ENCODE data around the gene FBXL13.
A peak's percentile ranks its signal among the peaks of the same experiment; 100 is the strongest.
"Not testable (repeated sequence)": the region's sequence is repeated elsewhere in the genome, so short reads cannot be mapped to it uniquely, and the experiment has no call there.

FBXL13 gene

GRCh38 chr7:102933763-102934162, 140.8 kb downstream of the FBXL13 start:
- no peak for DNase-seq

DNA sequence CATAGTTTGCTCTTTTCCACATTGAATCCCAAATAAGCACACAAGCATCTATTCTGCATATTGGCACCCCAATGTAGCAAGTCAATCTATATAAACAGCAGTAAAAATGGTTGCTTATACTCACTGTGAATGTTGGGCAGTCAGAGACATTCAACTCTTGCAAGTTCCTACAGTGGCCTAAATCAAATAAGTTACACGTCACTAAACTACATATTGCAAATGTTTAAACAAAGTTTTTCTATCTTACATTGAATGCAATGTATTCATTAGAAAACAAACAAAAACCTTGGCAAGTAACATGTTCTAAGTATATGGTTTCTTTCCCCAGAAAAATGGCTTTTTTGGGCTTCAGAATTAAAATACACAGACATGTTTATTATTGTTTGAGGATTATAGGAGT, 142.8 kb downstream of the FBXL13 start:
- DNase-seq = no peak

GRCh38 chr7:102927312-102927933, 147.2 kb downstream of the FBXL13 start:
- DNase-seq = no peak

DNA sequence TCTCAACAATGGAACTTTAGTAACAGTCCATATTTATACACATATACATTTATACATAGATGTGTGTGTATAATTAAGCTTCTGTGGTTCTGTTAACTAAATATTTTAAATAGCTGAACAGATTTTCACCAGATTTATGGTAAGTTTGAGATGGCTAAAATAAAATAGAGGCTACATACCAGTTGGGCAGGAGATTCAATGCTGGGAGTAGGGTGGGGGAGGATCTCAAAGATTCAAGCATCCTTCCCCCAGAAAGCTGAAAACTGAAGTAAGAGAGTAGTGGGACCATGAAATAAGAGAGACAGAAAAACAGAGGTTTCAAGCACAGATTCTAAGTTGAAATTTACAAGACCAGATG, 147.8 kb downstream of the FBXL13 start:
- DNase-seq = no peak

- no peak for DNase-seq
Measured at GRCh38 chr7:102925976-102926782, 148.4 kb downstream of the FBXL13 start.

DNA sequence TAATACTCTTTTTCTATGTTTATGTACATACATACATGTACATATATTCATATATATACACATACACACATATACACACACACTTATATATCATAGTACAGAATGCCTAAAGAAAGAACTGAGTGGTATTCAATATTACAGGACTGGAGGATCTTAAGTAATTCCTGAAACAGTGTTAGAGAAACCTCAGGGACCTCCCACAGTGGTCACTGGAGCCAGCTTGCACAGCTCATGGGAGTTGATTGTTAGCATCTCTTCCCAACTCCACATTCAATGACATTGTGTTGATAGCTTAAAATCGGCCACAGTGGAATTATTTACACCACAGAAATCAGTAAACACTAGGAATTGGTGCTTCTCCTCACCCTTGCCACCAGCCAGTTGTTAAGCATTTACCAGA, 155.8 kb downstream of the FBXL13 start:
- DNase-seq = no peak

DNA sequence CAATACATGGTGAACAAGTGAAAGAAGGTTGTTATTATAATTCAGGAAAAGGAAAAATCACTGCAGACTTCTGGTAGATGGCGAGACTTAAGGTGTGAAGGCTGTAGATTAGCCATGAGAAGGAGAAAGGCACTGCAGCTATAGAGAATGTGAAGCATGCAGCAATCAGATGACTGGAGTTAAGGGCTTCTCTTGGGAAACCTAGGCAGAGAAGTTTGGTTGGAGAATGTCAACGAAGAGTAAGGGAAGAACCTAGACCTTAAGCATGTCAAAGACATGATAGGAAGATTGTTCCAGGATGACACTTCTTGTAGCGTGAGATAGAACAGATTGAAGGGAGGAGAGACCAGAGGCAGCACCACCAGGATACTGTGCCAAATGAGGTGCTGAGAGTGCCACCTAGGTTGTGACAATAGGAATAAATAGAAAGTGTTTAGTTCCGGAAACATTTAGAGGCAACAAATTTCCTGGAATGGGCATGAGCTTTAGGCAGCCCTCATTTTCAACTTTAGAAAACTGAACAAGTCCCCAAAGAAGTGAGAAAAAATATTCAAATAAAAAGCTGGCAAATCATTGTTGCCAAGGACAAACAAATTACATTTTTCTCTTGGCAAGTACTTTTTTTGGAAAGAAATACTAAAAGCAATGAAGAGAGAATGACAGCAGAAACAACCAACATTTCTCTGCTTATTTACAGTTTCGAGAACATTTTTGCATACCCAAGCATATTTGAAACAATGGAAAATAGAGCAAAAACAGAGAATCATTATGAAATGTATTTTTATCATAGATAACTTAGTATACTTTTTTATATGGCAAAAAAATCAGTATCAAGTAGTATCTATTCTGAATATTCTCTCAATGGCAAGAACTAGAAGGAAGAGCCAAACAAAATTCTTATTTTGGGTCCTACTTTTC, 156.9 kb downstream of the FBXL13 start:
- peak in 1 of 4 experiments; percentile 10 for DNase-seq

DNA sequence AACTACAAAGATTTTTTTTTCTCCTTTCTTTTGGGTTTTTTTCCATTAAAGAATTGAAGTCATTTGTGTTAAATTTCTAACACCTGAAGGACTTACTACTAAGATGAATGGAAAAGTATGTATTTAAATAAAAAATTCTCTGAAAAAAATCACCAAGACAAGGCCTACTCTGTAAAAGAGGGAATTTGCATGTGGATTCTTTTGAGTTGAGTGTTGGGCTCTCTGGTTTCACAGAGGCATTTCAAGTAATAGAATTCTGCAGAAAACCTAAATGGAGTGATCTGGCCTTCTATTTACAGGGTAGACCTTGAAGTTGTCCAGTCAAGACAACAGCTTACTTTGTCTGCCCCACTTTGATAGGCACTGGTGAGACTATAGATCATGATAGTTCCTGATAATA, 157.7 kb downstream of the FBXL13 start:
- DNase-seq = no peak

- no peak for DNase-seq
Measured at GRCh38 chr7:102916426-102916825, 158.2 kb downstream of the FBXL13 start.

GRCh38 chr7:102914585-102914984, 160.0 kb downstream of the FBXL13 start:
- no peak for DNase-seq

GRCh38 chr7:102913826-102914225, 160.8 kb downstream of the FBXL13 start:
- no peak for DNase-seq

- no peak for DNase-seq
Measured at GRCh38 chr7:102912742-102913141, 161.9 kb downstream of the FBXL13 start, which contains the start of gene LRRC17. Gene LRRC17 (plus strand): TSS chr7:102913000. CDS start chr7:102933914, 20,914 bp downstream.

GRCh38 chr7:102908676-102909075, 165.9 kb downstream of the FBXL13 start:
- no peak for DNase-seq

GRCh38 chr7:102903576-102903975, 171.0 kb downstream of the FBXL13 start:
- not testable (repeated sequence) for DNase-seq

DNA sequence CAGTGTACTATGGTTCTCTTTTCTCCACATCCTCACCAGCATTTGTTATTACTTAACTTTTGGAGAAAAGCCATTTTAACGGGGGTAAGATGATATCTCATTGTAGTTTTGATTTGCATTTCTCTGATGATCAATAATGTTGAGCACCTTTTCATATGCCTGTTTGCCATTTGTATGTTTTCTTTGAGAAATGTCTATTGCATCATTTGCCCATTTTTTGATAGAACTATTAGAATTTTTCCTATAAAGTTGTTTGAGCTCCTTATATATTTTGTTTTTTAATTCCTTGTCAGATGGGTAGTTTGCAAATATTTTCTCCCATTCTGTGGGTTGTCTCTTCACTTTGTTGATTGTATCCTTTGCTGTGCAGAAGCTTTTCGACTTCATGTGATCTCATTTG, 172.5 kb downstream of the FBXL13 start:
- DNase-seq = peak in 1 of 4 experiments; percentile 44

GRCh38 chr7:102898532-102898859, 176.1 kb downstream of the FBXL13 start:
- DNase-seq = peak; percentile 56 to 83 (median 72)

GRCh38 chr7:102897856-102898531, 176.6 kb downstream of the FBXL13 start:
- peak; percentile 47 to 60 (median 58) for DNase-seq

DNA sequence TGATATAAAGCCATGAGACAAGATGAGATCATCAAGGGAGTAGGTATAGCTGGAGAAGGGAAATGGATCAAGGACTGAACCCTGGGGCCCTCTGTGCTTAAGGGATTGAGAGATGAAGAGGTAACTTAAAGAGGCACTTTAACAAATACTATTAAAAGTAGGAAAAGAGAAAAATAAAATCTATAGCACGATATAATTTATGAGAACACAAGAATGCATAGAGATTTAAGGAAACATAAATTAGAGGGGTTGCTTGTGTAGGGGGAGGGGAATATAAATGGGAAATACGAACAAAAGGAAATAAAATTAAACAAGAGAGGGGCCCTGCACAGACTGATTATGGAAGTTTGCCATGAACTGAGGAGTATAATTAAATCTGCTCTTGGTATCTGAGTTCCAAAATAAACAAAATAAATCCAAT, 177.4 kb downstream of the FBXL13 start:
- no peak for DNase-seq

GRCh38 chr7:102896585-102896984, 178.0 kb downstream of the FBXL13 start:
- no peak for DNase-seq

GRCh38 chr7:102895602-102896001, 179.0 kb downstream of the FBXL13 start:
- no peak for DNase-seq

GRCh38 chr7:102892631-102893278, 181.8 kb downstream of the FBXL13 start:
- DNase-seq = peak in 2 of 4 experiments; percentile 73 to 75

GRCh38 chr7:102891693-102892261, 182.8 kb downstream of the FBXL13 start:
- DNase-seq = peak in 3 of 4 experiments; percentile 22 to 51 (median 23)
